ENCODE results near the gene PPP1CB. TPM values are rescaled to one million over a fixed set of nuclear protein-coding genes. Genes with fewer than 3 reads are reported as not detected.
"Not testable (repeated sequence)": the region's sequence is repeated elsewhere in the genome, so short reads cannot be mapped to it uniquely, and the experiment has no call there.

PPP1CB gene
- total RNA-seq, 2 donors from 2014 or later, result 283 to 395 TPM

DNA sequence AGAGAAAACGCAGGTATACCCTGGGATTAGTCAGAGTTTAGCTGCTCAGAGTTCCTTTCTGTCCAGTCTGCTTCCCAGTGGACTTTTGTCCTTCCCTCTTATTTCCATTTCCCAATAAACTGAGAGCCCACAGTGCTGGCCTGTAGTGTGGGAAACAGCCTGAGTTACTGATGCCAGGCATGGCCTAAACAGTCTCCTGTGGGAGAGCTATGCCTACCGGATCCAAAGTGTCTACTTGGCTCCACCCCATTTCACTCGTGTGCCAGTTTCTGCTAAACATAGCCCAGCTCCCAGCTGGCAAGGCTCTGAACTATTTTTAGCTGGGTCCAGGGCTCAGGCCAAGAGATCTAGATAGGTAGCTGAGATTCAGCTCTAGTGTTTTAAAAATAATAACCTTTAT, 15.6 kb upstream of the PPP1CB start:
- intact Hi-C loops (cut with DNase I, micrococcal nuclease), result no loop called here
- DNase-seq (peak; percentile 58 to 79), ATAC-seq (peak; percentile 96)

DNA sequence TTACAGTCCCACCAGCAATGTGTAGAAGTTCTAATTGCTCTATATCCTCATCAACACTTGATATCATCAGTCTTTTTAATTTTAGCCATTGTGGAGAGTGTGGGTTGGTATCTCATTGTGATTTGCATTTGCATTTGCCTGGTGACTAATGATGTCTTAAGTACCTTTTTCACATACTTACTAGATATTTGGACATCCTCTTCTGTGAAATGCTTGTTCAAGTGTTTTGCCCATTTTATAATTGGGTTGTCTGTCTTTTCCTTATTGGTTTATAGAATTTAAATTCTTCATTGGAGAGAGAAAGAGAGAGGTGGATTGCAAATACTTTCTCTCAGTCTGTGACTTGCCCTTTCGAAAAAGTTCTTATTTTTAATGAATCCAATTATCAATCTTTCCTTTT, 14.0 kb upstream of the PPP1CB start:
- intact Hi-C loops (cut with DNase I, micrococcal nuclease), result no loop called here
- ATAC-seq (no peak), DNase-seq (no peak)

DNA sequence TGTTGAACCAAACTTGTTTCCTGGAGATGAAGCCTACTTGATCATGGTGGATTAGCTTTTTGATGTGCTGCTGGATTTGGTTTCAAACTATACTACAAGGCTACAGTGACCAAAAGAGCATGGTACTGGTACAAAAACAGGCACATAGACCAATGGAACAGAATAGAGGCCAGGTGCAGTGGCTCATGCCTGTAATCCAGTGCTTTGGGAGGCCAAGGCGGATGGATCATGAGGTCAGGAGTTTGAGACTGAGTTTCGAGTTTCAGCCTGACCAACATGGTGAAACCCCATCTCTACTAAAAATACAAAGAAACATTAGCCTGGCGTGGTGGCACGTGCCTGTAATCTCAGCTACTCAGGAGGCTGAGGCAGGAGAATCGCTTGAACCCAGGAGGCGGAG, 9.0 kb upstream of the PPP1CB start:
- DNase-seq, ATAC-seq: not testable (repeated sequence)
- intact Hi-C loops (cut with DNase I, micrococcal nuclease), result loop anchor here in 1 of 2 donors (10.0 kb wide), 1 partner anchor 78 kb away; no protein-coding TSS in a partner anchor

DNA sequence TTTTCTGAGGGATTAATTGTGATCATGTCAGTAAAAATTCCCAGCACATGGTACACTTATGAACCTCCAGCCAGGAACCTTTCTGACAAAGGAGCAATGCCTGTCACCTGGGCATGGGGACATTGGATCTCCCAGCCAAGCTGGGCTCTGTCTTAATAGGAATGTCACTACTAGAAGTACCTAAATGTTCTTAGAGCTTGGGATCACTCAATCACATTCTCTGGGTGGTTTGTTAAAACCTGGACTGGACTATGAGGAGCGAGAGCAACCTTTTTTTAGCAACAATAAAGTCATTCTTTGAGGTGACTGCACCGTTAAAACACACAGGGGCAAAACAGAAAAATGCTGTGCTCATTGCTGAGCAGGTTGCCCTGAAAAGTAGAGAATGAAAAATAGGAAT, 6.4 kb upstream of the PPP1CB start:
- DNase-seq (no peak), ATAC-seq (no peak)
- intact Hi-C loops (cut with DNase I, micrococcal nuclease), result loop anchor here in 1 of 2 donors (10.0 kb wide), 1 partner anchor 80 kb away; no protein-coding TSS in a partner anchor

DNA sequence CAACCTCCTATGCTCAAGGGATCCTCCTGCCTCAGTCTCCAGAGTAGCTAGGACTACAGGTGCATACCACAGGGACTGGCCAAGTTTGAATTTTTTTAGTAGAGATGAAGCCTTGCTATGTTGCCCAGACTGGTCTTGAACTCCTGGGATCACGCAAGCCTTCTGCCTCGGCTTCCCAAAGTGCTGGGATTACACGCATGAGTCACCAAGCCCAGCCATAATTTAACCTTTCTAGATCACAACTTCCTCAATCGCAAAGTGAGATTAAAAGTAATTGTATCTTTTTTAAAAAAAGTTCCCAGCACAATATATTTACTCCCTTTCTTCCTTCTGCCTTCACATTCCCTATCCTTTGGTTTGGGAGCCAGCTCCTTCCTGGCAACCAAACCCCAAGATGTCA, 5.8 kb upstream of the PPP1CB start:
- intact Hi-C loops (cut with DNase I, micrococcal nuclease), result loop anchor here in 1 of 2 donors (10.0 kb wide), 1 partner anchor 81 kb away; no protein-coding TSS in a partner anchor
- ATAC-seq (peak; percentile 29), DNase-seq (no peak)

DNA sequence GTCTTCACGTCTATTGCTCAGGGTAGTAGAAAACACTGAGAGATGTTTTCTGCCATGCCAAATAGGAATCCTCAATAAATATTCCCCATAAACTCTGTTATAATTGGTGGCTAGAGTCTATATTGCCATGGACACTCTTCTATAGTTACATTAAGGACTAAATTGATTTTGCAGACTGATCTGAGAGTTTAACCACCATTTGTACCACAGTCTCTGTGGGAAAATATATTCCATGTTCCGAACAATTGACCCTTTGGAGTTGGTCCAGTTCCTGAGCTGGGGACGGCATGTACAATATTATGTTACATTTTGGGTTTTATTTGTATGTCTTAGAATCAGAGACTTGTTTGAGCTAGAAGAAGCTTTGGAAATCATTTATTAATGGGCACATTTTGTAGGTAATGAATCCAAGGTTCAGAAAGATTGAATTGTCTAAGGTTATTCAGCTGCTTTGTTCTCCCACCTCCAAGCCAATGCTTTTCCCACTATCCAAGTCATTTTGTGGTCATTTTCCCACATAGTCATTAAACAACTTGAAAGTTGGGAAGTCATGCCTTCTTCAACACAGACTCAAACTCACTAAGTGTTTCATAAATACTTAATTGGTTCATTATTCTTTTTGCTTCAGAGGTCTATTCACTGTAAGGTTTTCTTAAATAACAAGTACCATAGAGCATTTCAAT, 5.1 kb upstream of the PPP1CB start:
- no peak for DNase-seq
- intact Hi-C loops (cut with DNase I, micrococcal nuclease), result loop anchor here in 1 of 2 donors (10.0 kb wide), 1 partner anchor 82 kb away; no protein-coding TSS in a partner anchor
- no peak for ATAC-seq

DNA sequence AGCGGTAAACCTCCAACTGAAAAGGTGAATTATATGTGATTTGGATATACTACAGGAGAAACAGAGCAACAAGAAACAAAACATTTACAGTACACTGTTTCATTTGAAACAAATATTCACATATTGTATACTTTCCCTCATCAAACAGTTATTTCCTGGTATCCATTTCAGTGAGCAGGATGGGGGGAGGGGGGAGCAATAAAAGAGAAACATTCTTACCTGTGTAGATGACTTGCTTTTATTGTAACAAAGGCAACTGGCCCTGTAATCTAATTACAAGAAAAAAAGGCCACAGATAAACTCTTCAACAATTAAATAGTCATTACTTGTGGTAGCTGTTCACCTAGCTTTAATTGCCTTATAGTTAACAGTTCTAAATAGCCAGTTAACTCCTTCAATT, 3.9 kb upstream of the PPP1CB start:
- ATAC-seq (peak; percentile 19), DNase-seq (peak; percentile 45 to 49)
- intact Hi-C loops (cut with DNase I, micrococcal nuclease), result loop anchor here in 1 of 2 donors (10.0 kb wide), 1 partner anchor 83 kb away; no protein-coding TSS in a partner anchor

DNA sequence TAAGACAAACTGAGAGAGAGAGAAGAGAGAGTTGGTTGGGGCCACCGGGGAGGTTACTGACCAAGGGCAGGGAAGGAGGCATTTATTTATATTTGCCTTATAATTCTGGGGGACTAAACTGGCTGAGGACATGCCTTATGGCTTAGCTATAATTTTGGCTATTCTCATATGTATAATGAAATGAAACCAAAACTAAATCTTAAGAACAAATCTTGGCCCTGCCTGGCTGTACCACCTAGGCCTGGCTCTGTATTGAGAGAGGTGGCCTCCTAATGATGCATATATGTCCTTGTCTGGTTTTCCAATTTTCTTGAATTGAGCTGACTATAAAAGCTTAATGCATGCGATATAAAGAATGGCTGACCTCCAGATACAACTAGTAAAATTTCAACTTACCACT, 3.5 kb upstream of the PPP1CB start:
- no peak for ATAC-seq
- intact Hi-C loops (cut with DNase I, micrococcal nuclease), result loop anchor here in 1 of 2 donors (10.0 kb wide), 1 partner anchor 83 kb away; no protein-coding TSS in a partner anchor
- no peak for DNase-seq

DNA sequence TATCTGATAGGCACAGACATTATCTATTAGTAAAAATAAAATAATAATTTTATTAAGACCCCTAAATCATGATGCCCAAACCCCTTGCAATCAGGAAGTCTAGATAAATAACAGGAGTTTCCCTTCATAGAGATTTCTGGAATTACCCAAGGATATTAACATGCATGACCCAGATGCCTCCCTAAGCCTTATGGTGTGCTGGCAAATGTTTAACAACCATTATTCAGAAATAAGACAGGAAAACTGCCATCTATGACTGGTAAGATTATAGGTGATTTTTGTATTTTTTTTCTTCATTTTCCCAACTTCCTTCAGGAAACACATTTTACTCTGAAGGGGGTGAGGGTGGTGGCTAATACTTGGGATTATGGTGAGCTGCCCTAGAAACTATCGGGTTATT, 2.7 kb upstream of the PPP1CB start:
- intact Hi-C loops (cut with DNase I, micrococcal nuclease), result loop anchor here in 1 of 2 donors (10.0 kb wide), 1 partner anchor 84 kb away; no protein-coding TSS in a partner anchor
- DNase-seq (no peak), ATAC-seq (no peak)

DNA sequence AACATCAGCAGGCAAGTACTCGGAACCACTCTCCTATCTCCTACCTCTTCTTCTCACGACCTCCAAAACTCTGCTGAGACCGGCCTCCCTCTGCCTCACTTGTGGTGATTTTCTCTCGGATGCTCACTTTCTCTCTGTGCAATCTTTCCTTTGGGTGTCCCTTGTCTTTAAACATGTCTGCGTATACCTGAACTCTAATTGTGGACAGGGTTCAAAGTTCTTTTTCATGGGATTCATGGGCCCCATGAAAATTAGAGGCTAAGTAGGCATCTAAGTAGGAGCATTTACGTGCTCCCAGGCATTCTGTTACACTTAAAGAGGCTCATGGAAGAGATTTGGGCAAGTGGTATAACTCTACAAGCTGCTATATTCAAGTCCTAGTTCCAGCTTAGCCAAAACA, 2.1 kb upstream of the PPP1CB start:
- ATAC-seq (no peak), DNase-seq (no peak)
- intact Hi-C loops (cut with DNase I, micrococcal nuclease), result loop anchor here in 1 of 2 donors (10.0 kb wide), 1 partner anchor 85 kb away; no protein-coding TSS in a partner anchor

DNA sequence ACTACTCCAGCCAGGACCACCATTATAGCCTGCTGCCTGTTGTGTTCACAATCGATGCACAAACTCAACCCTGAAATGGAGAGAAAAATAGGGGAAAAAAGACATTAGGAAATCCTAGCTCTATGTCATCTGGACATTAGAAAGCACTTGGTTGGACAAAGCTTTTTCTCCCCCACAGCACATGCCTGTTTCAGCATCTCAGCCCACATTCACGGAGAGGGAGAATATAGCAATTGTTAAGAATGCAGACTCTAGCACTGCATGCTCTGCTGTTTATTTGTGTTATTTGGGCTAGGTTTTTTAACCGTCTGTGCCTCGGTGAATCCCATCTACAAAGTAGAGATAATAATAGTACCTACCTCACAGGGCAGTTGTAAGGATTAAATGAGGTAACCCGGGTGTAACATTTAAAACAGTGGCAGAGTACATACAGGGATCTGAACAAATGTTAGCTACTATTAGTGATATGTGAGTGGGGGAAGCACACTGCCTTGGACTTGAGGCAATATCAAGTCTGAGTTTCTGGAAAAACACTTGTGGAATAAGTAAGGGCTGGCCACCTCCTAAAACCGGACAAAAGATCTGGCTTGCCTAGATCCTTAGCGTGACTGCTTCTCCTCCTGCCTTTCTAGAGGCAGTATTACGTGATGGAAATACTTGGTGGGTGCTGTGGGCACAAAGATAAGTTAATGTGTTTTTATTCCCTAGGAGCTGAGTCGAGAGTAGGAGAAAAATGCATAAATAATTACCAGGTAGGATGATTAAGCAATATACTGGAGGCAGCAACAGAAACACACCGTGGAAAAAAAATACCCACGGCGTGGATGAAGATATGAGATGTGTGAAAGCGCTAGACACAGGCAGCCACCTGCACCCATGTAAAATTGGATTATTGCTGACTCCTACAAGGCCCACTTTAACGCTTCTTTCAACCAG, 1.0 kb upstream of the PPP1CB start:
- ATAC-seq (no peak), DNase-seq (no peak)
- intact Hi-C loops (cut with DNase I, micrococcal nuclease), result loop anchor here in 1 of 2 donors (5.0 to 10.0 kb wide), 2 partner anchors 128 to 156 kb away; no protein-coding TSS in a partner anchor

DNA sequence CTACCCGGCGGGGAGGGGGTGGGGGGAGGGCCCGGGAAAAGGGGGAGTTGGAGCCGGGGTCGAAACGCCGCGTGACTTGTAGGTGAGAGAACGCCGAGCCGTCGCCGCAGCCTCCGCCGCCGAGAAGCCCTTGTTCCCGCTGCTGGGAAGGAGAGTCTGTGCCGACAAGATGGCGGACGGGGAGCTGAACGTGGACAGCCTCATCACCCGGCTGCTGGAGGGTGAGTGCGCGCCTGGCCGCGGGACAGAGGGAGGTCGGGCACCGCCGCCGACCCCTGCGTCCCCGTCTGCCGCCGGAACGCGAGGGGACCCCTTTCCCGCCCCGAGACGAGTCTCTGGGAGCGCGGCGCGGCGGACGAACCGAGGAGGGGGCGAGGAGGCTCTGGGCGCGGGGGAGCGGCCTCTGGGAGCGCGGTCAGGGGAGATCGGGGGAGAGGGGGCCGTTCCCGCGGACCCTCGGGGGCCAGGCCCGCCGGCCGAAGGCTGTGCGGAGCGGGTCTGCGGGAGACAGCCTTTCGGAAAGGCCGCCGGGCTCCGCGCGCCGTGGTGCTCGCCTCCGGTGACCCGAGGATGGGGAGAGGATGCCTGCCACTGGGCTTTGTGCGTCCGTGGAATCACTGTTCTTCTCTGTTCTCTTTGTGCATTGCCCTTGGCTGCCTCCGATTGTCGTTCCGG, 463 bp downstream of the PPP1CB start:
- intact Hi-C loops (cut with DNase I, micrococcal nuclease), result loop anchor here in 1 of 2 donors (5.0 to 10.0 kb wide), 2 partner anchors 130 to 157 kb away; no protein-coding TSS in a partner anchor
- DNase-seq, result peak in 1 of 2 donors; percentile 62

DNA sequence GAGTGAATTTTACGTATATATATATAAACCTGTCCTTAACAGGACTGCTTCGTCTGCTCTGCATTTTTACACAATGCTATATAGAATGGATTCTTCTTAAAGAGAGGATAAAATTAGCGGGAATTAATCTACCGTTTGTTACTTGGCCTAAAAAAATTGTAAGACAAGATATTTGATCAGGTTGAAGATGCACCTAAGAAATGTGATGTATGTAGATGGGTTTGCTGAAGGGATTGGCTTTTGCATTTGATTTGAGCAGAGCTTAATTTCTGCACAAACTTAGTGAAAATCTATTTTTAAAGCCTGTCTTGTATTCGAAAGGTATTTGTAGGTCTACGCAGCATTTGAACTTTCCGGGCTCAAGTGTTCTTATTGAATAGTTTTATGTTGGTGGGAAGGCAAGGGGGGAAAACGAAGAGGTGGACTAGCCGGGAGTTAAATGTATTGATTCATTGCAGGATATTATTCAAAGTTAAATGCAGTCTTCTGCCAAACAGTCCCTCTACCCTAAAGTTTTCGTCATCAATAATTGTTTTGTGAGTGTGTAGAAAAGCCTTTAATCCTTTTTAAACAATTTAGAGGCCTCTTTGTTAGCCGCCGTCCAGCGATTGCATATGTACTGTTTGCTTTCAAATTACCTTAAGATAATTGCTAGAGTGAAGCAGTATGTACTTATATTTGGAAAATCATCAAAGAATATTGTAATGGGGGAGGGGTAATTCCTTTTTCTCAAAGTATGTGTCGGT, 1.2 kb downstream of the PPP1CB start:
- intact Hi-C loops (cut with DNase I, micrococcal nuclease), result loop anchor here in 1 of 2 donors (5.0 to 10.0 kb wide), 2 partner anchors 131 to 158 kb away; no protein-coding TSS in a partner anchor
- DNase-seq (no peak), ATAC-seq (no peak)

More for the DNA sequence above, 463 bp downstream of the PPP1CB start:
- ATAC-seq, result peak; percentile 30

DNA sequence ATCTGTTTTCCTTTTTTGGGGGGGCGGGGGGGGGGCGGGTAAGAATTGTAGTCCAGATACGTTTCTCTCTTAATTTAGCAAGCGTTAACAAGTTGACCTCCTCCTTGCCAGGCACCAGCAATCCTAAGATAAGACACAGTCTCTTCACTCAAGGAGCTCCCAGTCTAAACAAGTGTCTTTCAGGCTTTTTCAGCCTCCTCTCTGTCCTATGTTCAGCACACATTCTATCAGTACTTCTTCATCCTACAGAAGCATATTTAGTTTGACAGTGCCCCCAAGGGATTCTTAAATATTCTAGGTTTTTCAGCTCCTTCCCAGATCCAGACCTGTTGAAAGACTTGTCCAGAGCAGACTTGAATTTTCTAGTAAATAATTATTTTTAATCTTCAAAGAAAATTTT, 2.7 kb downstream of the PPP1CB start:
- intact Hi-C loops (cut with DNase I, micrococcal nuclease), result loop anchor here in 1 of 2 donors (5.0 to 10.0 kb wide), 2 partner anchors 132 to 160 kb away; no protein-coding TSS in a partner anchor
- ATAC-seq, result no peak
- no peak for DNase-seq

DNA sequence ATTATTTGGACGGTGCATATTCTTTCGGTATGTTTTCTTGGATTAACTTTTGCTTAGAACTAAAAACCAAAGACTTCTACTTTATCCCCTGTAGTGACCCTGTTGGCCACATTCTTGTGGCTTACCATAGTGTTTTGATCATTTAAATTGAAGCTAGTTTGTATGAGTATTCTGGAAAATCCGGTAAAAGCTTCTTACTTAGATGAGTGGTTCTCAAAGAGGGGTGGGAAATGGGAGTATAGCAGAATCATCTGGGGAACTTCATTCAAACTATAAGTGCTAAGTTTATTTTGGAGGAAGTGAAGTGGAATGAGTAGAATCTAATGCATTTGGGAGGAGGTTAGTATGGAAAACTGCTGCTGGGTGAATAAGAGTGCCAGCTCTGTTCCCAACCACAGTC, 3.8 kb downstream of the PPP1CB start:
- ATAC-seq, result no peak
- DNase-seq, result no peak

DNA sequence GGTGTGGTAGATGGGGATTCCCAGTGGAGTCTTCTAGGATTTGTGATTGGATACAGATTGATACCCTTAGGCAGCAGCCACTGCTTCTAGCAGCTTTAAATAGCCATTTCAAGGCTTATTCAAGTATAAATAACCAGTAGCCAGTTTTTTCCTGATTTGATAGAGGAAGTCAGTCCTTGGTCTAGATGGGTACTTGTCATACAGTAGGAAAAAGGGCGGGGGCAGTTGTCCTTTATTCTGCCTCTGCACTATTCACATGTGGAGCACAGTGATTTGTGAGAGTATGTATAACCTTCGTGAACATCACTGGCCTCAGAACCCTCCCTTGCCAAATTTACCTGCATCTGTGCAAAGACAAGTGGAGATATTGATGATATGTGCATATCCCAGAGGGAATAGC, 6.8 kb downstream of the PPP1CB start:
- no peak for DNase-seq
- ATAC-seq, result peak; percentile 56
- intact Hi-C loops (cut with DNase I, micrococcal nuclease), result loop anchor here in 1 of 2 donors (10.0 kb wide), 1 partner anchor 164 kb away; no protein-coding TSS in a partner anchor

More for the DNA sequence above, 3.8 kb downstream of the PPP1CB start:
- intact Hi-C loops (cut with DNase I, micrococcal nuclease), result loop anchor here in 1 of 2 donors (10.0 kb wide), 1 partner anchor 161 kb away; no protein-coding TSS in a partner anchor

DNA sequence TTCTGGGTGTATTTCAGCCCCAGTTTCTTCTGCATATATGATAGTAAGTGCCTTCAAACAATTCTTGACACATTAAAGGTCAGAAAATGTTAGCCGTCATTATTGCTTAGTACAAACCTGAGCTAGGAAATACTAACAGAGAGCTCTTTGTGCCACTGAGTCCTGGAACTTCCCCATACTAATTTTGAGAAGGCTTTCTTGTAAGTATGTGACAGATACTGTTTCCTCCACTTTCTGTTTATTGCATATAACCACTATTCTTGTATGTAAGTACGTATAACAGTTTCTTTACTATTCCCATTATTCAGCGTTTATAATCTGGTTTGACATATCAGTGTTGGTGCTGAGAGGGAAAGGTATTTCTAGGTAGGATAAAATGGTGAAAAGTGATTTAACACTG, 9.8 kb downstream of the PPP1CB start:
- DNase-seq (no peak), ATAC-seq (no peak)
- intact Hi-C loops (cut with DNase I, micrococcal nuclease), result loop anchor here in 1 of 2 donors (10.0 kb wide), 1 partner anchor 187 kb away; no protein-coding TSS in a partner anchor
